ENCODE measurements around the gene TLX1. TPM values are rescaled to one million over a fixed set of nuclear protein-coding genes. Genes with fewer than 3 reads are reported as not detected.

The TLX1 gene
- total RNA-seq, 2 experiments from 2014 or later, result not detected

DNA sequence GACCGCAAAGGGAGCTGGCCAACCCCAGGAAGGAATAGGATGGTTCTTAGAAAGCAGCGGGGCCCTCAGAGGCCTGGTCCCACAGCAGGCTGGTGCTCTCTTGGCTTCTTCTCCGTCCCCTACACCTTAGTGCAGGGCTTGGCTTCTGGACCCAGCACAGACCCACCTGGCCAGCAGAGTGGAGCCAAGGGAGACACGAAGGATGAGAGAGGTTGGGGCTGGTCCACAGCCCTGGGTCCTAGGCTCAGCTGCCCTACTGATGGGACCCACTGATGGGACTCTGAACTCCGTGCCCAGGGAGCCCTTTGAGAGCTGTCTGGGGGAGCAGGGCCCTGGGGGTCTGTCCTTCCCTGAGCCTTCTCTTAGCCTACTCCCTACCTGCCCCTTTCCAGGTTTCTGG, 6.2 kb upstream of the TLX1 start:
- intact Hi-C loops (cut with micrococcal nuclease), result no loop called here
- CTCF ChIA-PET, result interaction anchor here (0.8 to 9.4 kb wide), 5 partner anchors 8 to 106 kb away, joined by 4 to 65 read pairs (median 5); no protein-coding TSS in a partner anchor
- Mint-ChIP-seq H3K27ac (no peak overlapping the region), H3K36me3 (no peaks in the 10 kb centered on the region), H3K9me3 (no peaks in the 10 kb centered on the region), H3K4me3 (no peak overlapping the region), H3K27me3 (peaks cover 70% of the 10 kb centered on the region), H3K4me1 (ENCODE audit: low read depth) (peaks cover 31% of the 10 kb centered on the region)
- no peak for DNase-seq
- POLR2A ChIA-PET, result no interaction called here

DNA sequence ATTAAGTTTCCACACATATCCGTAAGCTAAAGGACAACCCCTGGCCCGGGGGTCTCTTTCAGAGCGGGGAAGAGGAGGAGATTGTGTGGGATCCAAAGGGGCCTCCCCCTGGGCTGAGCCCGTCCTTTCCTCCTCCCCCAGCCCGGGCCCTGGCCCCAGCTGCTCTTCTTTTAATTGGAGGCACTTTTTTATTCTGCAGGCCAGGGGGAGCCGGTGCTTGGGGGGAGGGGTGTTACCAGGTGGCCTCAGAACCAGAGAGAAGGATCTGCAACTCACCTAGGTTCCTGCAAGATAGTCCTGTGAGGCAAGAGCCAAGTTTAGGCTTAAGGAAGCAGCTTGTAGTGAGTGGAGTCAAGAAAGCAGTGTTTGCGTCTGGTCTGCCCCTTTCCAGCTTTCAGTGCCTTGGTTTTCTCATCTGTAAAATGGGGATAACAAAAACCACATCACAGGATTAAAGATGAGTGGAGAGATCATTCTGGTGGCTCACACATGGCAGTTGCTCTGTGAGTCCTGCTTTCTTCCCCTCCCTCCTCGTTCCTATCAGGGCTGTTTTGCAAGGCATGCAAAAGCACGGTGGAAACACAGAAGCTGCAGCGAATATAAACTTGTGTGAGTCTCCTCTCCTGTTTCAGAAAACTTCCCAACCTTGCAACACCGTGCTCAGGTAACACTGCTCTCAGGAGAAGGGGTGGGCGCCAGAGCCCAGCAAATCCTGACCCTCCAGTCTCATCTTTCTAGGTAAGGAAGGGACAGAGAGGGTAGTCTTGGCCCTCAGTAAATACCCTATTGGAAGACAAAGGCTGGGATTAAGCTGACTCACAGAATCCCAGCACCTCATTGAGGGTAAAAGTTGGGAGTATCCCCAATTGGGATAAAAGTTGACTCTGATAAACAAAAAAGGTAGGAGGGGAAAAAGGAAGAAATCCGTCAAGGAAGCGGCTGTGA, 4.1 kb upstream of the TLX1 start:
- H3K4me3 Mint-ChIP-seq, result no peak overlapping the region
- peaks cover 70% of the 10 kb centered on the region for H3K27me3 Mint-ChIP-seq
- POLR2A ChIA-PET, result no interaction called here
- intact Hi-C loops (cut with micrococcal nuclease), result no loop called here
- DNase-seq, result no peak
- H3K4me1 Mint-ChIP-seq (ENCODE audit: low read depth), result peaks cover 18% of the 10 kb centered on the region
- H3K27ac Mint-ChIP-seq, result no peak overlapping the region
- no peaks in the 10 kb centered on the region for H3K36me3 Mint-ChIP-seq
- CTCF ChIA-PET, result interaction anchor here (0.5 to 9.4 kb wide), 6 partner anchors 15 to 85 kb away, joined by 3 to 65 read pairs (median 5); no protein-coding TSS in a partner anchor
- H3K9me3 Mint-ChIP-seq, result no peaks in the 10 kb centered on the region

DNA sequence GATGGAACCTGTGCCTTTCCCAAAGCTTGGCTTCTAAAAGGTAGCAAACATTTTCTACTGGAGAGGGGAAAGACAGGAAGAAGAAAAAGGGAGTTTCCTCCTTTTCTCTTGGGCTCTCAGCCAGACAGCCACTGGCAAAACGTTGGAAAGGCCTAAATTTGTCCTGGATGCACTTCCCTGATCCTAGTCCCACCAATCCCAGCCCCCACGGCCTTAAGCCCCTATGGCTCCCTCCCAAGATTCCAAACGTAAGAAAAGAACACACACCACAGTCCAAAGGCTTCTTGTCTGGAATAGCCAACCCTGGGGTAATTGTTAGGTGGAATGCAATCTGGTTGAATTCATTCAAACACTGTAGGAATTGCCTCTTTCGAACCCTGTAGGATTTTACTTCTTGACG, 959 bp upstream of the TLX1 start:
- Mint-ChIP-seq H3K27ac (no peak overlapping the region), H3K36me3 (no peaks in the 10 kb centered on the region), H3K4me3 (no peak overlapping the region), H3K4me1 (ENCODE audit: low read depth) (peaks cover 20% of the 10 kb centered on the region), H3K9me3 (no peaks in the 10 kb centered on the region), H3K27me3 (peaks cover 77% of the 10 kb centered on the region)
- CTCF ChIA-PET, result interaction anchor here (1.2 to 9.4 kb wide), 2 partner anchors 11 to 116 kb away, joined by 3 to 65 read pairs; no protein-coding TSS in a partner anchor
- POLR2A ChIA-PET, result no interaction called here
- DNase-seq, result no peak
- intact Hi-C loops (cut with micrococcal nuclease), result loop anchor here (10.0 kb wide), 1 partner anchor 385 kb away; the partner anchor contains the start of gene PAX2

DNA sequence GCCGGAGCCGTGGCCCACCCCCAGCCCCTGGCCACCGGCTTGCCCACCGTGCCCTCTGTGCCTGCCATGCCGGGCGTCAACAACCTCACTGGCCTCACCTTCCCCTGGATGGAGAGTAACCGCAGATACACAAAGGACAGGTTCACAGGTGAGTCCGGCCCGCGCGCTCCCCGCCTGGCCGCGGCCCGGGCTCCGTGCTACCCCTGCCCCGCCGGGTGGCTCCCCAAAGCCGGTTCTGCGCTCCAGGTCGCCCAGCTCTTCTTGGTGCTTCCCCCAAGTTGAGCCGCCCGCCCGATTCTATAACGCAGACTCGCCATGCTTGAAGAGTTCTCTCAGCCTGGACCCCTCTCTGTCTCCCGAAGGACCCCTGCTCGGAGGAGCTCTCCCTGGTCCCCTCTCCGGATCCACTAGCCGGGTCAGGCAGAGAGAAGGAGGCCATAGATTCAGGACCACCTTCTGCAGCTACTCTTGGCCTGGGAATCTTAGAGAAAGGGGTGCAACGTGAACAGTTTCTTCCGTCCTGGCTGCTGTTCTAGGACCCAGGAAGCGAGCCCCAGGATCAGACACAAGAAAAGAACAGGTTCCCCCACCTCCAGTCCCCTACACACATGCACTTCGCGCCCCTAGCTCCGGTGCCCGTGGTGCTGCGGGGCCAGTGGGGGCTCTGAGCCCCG, 999 bp downstream of the TLX1 start:
- H3K27me3 Mint-ChIP-seq, result peaks cover 78% of the 10 kb centered on the region
- POLR2A ChIA-PET, result interaction anchor here (1.2 kb wide), 1 partner anchor 10 kb away, joined by 3 read pairs; no protein-coding TSS in a partner anchor
- intact Hi-C loops (cut with micrococcal nuclease), result loop anchor here (10.0 kb wide), 1 partner anchor 387 kb away; the partner anchor contains the start of gene PAX2

DNA sequence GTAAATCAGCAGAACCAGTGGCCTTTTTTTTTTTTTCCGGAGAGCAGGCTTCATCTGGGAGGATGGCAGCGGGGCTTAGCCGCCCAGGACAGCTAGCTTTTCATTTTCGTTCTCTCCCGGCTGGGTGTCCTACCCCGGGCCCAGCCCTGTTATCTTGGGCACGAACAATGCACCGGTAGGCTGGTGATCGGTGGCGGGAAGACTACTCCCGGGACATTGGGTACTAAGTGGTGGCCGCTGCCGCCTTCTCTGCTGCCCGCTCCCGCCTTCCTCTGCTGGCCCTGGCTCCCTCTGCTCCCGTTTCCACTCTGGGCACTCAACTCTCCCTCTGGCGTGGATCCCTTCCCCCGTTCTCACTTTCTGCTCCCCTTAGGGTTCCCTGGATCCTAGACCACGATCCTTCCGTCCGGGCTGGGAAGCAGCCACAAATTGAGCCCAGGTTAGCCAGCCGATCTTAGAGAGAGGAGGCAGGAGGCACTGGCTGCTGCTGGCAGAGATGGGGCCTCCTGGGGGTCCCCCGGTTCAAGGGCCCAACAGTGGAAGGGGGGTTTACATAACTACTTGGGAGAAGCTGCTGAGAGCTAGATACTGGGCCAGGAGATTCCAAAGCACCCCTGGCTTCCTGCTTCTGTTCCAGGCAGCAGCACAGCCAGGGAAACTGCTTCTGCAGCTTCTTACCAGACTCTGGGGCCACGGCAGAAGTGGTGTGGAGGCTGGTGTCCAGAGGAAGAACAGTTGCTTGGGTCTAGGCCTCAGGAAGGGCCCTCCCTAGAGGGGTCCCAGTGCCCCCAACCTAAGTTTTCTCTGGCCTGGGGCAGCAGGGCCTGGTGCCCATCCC, 1.8 kb downstream of the TLX1 start:
- ChIA-PET POLR2A (no interaction called here), CTCF (interaction anchor here (0.7 to 9.4 kb wide), 4 partner anchors 9 to 105 kb away, joined by 3 to 65 read pairs (median 4); no protein-coding TSS in a partner anchor)
- Mint-ChIP-seq H3K36me3 (no peaks in the 10 kb centered on the region), H3K4me3 (no peak overlapping the region), H3K9me3 (no peaks in the 10 kb centered on the region), H3K4me1 (ENCODE audit: low read depth) (peaks cover 29% of the 10 kb centered on the region), H3K27ac (no peak overlapping the region), H3K27me3 (peaks cover 80% of the 10 kb centered on the region)
- no peak for DNase-seq
- intact Hi-C loops (cut with micrococcal nuclease), result loop anchor here (10.0 kb wide), 1 partner anchor 388 kb away; the partner anchor contains the start of gene PAX2

More for the DNA sequence above, 999 bp downstream of the TLX1 start:
- Mint-ChIP-seq H3K9me3 (no peaks in the 10 kb centered on the region), H3K36me3 (no peaks in the 10 kb centered on the region), H3K4me1 (ENCODE audit: low read depth) (peaks cover 29% of the 10 kb centered on the region), H3K27ac (no peak overlapping the region), H3K4me3 (peak overlapping the region; percentile 10)
- CTCF ChIA-PET, result interaction anchor here (0.7 to 9.4 kb wide), 3 partner anchors 9 to 106 kb away, joined by 3 to 65 read pairs (median 4); no protein-coding TSS in a partner anchor
- DNase-seq, result no peak

DNA sequence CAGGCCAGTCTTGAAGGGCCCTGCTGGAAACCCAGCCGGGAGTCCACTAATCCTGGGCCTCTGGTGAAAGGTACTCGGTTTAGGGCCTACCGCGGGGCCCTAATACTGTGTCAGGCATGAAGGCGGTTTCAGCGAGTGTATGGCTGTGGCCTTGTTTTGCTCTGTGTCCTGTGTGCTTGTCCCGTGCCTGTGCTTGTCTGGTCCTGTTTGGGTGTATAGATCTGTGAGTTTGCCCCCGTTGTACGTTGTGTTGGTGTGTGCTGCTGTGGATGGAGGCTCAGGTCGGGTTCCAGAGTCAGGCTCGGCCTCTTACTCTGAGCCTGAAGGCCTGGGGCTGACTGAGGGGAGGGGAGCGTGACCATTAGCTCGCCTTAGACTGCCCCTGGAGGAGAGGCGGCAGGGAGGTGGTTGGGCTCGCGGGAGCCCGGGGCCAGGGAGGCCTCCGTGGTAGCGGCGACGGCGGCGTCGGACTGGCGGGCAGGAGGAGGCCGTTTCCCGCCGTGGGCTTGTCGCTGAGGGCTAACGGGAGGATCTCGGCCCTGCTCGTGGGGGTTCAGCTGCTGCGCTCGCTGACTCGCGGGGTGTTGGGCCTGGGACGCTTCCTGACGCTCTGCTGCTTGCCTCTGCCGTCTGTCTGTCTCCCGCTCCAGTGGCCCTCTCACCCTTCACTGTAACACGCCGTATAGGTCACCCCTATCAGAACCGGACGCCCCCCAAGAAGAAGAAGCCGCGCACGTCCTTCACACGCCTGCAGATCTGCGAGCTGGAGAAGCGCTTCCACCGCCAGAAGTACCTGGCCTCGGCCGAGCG, 2.6 kb downstream of the TLX1 start:
- intact Hi-C loops (cut with micrococcal nuclease), result loop anchor here (10.0 kb wide), 1 partner anchor 389 kb away; the partner anchor contains the start of gene PAX2
- H3K9me3 Mint-ChIP-seq, result no peaks in the 10 kb centered on the region
- ChIA-PET CTCF (interaction anchor here (0.6 to 9.4 kb wide), 5 partner anchors 8 to 240 kb away, joined by 3 to 65 read pairs (median 4); no protein-coding TSS in a partner anchor), POLR2A (no interaction called here)
- no peak overlapping the region for H3K4me3 Mint-ChIP-seq
- no peak for DNase-seq
- no peaks in the 10 kb centered on the region for H3K36me3 Mint-ChIP-seq
- H3K27me3 Mint-ChIP-seq, result peaks cover 83% of the 10 kb centered on the region
- peaks cover 32% of the 10 kb centered on the region for H3K4me1 Mint-ChIP-seq (ENCODE audit: low read depth)
- H3K27ac Mint-ChIP-seq, result no peak overlapping the region

- Mint-ChIP-seq H3K9me3 (no peaks in the 10 kb centered on the region), H3K36me3 (no peaks in the 10 kb centered on the region), H3K4me1 (ENCODE audit: low read depth) (peaks cover 34% of the 10 kb centered on the region), H3K27me3 (peaks cover 86% of the 10 kb centered on the region), H3K27ac (no peak overlapping the region), H3K4me3 (peak overlapping the region; percentile 40)
- ChIA-PET POLR2A (no interaction called here), CTCF (interaction anchor here (0.6 to 9.4 kb wide), 4 partner anchors 7 to 43 kb away, joined by 3 to 65 read pairs (median 6); no protein-coding TSS in a partner anchor)
- intact Hi-C loops (cut with micrococcal nuclease), result loop anchor here (5.0 to 10.0 kb wide), 2 partner anchors 88 to 390 kb away; partner anchors contain the start of gene PAX2
- no peak for DNase-seq
Measured at GRCh38 chr10:101134299-101135127, 3.4 kb downstream of the TLX1 start.

- no peaks in the 10 kb centered on the region for H3K9me3 Mint-ChIP-seq
- H3K4me3 Mint-ChIP-seq, result peak overlapping the region; percentile 40
- peaks cover 82% of the 10 kb centered on the region for H3K27me3 Mint-ChIP-seq
- H3K27ac Mint-ChIP-seq, result no peak overlapping the region
- H3K36me3 Mint-ChIP-seq, result no peaks in the 10 kb centered on the region
- CTCF ChIA-PET, result interaction anchor here (0.6 to 14.4 kb wide), 3 partner anchors 39 to 43 kb away, joined by 3 to 668 read pairs (median 10); no protein-coding TSS in a partner anchor
- intact Hi-C loops (cut with micrococcal nuclease), result loop anchor here (5.0 to 10.0 kb wide), 2 partner anchors 87 to 391 kb away; partner anchors contain the start of gene PAX2
- DNase-seq, result no peak
- H3K4me1 Mint-ChIP-seq (ENCODE audit: low read depth), result peaks cover 37% of the 10 kb centered on the region
- POLR2A ChIA-PET, result no interaction called here
Measured at GRCh38 chr10:101135141-101136006, 4.3 kb downstream of the TLX1 start.

DNA sequence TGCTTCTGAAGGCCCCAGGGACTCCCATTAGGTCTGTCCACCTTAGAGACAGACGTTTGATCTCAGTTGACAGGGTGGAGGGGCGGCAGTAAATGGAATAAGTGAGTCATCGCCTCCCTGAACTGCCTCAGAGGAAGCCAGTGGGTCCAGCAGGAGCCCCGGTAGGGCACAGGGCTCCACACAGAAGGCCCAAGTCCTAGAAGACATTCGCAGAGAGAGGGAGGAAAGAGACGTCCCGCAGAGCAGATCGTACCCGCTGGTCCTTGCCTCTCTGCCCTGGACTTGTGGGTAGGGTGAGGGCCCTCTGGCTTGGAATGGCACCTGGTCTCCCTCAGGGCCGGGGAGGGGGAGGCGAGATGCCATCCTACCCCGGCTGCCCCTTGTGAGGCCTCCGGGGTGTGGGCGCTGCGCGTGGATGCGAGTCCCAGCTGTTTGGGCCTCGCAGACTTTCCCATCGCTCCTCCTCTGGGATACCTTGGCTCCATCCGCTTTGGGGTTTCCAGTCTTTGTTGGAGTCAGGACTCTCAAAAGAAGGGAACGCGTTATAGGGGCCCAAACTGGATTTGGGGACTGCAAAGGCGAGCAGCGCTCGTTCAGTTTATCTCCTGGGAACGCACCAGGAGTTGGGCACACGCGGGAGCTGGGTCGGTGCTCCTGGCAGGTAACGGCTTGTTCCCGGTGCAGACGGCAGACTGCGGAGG, 5.1 kb downstream of the TLX1 start:
- Mint-ChIP-seq H3K27ac (no peak overlapping the region), H3K4me1 (ENCODE audit: low read depth) (peaks cover 42% of the 10 kb centered on the region), H3K36me3 (no peaks in the 10 kb centered on the region), H3K4me3 (no peak overlapping the region), H3K27me3 (peaks cover 82% of the 10 kb centered on the region), H3K9me3 (no peaks in the 10 kb centered on the region)
- intact Hi-C loops (cut with micrococcal nuclease), result loop anchor here (5.0 to 10.0 kb wide), 2 partner anchors 86 to 391 kb away; partner anchors contain the start of gene PAX2
- CTCF ChIA-PET, result interaction anchor here (1.7 to 14.4 kb wide), 2 partner anchors 40 to 118 kb away, joined by 3 to 668 read pairs; no protein-coding TSS in a partner anchor
- DNase-seq, result no peak
- POLR2A ChIA-PET, result no interaction called here

All from activated CD4-positive, alpha-beta memory T cell treated with anti-CD3 and anti-CD28 coated beads for 36 hours (primary cell).